Ecto neural progenitor cell (in vitro differentiated cells): ENCODE data around the gene RRBP1.
A peak's percentile ranks its signal among the peaks of the same experiment; 100 is the strongest.

ENCODE experiments used
- DNase-seq: peaks from one replicate; pipeline ENCODE4 v3.0.0-alpha.2; 2018; ENCODE audit warnings: low spot score

The RRBP1 gene

DNA sequence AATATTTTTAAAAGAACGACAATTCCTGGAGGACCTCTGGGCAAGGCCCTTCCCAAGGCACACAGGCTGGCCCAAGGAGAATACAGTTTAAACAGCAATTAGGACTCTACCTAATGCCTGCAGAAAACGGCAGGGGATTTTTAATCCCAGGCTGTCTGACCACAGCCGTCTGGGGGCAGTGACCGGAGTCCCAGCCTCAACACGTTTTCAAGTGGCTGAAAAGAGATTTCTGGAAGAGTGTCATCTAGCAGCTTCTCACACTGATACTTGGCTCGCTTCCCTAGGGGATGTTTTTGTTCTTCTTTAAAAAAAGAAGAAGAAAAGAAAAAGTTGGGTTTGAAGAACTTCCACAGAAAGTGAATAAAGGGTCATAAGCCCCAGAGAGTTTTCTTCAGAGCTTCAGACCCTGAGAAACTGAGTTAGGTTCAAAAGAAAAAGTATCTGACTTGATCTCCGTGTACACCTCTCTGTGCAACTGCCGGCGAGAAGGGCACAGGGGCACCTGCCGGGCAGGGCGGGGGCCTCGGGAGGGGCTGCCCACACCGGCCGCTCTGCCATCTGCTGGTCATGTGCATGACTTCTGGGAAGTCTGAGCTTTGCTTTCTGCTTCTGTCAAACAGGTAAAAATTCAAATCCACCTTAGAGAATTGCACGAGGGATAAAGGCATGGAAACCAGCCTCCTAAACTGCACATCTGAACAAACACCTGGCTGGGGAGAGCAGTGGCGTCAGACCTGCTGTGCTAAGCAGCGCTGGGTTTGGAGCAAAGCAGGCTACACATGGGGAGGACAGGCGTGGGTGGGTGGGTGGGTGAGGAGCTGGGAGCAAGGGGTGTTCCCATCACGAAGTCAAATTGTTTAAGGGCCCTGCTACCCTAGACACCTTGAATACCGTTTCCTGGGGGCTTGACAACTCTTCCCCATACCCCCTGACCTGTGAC is 33.0 kb downstream of the RRBP1 start:
- no peak for DNase-seq

DNA sequence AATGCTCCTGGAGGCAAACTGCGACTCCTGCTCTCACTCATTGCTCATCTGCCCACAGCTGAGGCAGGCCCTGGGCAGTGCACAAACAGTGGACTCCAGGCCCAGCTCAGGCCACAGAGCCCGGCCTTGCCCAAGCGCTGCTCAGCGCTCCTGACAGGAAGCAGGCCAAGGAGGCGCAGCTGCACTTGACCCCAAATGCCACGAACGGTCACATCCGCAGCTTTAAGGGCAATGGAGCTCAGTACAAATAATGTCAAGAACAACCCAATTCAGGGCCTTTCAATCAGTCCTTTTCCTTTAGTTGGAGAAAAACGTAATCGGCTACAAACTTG is 33.8 kb downstream of the RRBP1 start:
- DNase-seq, result no peak

DNA sequence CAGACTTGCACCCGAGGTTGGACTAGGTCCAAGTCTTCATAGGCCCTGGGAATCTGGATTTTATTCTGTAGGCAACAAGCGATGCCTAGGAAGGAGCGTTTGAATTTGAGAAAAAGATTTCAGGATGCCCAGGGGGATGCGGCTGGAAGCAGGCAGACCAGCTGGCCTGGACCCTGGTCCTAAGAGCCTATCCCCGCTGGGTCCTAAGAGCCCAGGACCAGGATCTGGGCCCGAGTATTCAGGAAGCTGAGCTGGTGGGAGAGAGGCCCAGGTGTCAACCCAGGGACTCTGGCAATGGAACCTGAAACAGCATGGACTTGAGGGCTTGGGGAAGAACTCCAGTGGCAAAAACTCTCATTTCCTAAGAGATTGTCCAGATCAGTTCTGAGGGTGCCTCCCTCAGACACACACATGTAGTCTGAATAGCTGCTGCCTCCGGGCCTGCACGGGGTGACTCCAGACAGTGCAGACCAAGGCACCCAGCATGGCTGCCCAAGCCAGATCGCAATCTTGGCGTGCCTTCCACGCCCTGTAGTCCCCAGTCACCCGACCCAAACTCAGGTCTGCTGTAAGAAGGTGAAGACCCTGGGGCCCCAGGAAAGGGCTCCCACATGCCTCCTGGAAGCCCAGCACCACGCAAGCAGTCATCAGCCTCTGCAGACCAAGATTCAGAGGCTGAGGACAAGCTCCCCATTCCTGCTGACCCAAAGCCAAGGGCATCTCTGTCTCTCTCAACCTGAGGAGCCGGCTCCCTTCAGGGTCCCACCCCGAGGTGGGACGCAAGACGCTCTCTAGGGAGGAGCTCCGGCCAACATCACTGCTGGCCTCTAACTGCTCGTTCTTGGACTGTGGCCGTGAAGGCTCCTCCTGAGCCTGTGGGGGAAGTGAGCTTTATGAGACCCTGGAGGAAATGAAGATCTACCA is 34.4 kb downstream of the RRBP1 start:
- no peak for DNase-seq

DNA sequence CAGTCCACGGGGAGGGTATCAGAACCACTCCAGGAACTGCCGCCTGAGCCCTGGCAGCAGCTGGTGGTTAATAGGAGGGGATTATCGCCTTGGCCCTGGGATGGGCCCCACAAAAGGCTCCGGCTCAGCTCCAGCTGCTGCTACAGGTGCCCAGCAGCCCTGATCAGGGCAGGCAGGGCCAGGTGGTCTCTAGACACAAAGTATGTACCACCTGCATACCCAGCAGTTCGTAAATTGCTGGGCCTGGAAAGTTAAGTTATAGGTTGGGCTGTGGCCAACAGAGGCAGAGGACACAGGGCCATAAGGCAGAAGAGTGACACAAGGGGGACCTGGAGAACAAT is 35.1 kb downstream of the RRBP1 start:
- no peak for DNase-seq

DNA sequence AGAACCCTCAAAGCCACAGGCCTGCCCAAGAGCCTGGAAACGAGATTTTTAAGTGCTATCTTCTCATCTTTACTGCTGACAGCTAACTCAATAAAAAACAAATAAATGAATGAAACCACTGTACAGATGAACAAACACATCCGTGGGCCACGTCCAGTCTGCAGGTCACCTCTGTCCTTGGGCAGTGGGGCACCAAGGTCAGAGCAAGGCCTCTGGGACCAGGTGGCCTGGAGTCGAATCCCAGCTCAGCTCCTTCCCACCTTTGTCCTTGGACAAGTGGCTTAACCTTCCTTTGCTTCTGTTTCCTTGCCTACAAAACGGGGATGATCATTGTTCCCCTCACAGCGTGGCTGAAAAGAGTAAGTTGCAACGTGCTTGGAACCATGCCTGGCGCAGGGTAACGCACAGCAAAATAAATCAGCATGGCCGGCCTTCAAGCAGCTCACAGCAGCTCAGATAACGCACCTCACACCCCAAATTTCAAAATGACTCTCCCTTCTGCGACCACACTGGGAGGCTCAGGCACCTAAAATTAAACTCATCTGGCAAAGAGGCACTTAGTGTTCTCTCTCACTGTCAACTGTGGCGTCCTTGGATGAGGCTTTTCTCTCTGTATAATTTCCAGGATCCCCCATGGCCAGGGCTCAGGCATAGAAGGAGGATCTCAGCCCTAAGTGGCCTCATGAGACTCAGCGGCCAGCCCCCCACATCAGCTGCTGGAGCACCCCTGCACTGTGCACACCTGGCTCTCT is 35.7 kb downstream of the RRBP1 start:
- no peak for DNase-seq

DNA sequence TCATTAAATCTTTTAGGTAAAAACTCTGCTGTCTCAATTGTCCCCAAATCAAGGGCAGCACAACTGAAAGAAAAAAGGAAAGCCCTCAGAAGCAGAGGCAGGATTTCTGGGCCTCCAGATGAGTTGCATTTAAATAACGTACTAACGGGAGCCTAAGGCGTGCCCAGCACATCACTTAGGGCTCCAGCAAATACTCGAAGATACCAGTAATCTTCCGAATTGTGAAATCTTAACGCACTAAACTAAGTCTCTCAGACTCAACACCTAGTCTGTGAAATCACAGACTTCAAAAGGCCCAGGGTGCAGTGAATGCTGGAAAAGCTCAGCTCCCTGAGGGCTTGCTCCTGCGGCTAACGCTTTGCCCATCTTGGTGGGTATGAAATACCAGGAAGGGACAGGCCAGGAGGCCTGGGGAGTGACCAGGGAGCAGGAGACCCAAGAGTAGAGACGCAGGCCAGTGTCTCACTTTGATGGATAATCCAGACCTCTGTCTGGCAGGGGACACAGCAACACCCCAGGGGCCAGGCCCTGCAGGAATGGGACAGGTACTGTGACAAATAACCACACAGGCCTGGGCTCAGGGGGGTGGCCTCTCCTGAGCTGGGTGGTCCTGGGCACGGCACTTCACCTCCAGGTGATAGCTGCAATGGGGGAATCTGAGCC is 36.4 kb downstream of the RRBP1 start:
- no peak for DNase-seq

DNA sequence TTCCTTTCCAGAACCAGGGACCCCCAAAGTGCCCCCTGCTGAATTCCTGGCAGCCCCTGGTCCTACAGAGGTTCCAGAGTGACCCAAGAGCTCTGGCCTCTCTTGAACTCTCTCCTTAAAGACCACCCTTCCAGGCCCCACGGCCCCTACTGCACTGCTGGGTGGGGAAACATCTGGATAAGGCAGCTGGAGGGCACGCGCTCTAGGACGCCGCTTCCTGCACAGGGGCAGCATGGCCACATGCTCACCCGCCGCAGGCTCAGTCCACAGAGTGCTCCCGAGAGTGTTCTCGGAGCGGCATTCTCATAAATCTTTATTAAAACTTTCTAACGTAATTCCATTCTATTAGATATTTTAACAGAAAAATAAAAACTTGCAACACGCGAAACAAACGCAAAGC is 37.0 kb downstream of the RRBP1 start:
- no peak for DNase-seq

DNA sequence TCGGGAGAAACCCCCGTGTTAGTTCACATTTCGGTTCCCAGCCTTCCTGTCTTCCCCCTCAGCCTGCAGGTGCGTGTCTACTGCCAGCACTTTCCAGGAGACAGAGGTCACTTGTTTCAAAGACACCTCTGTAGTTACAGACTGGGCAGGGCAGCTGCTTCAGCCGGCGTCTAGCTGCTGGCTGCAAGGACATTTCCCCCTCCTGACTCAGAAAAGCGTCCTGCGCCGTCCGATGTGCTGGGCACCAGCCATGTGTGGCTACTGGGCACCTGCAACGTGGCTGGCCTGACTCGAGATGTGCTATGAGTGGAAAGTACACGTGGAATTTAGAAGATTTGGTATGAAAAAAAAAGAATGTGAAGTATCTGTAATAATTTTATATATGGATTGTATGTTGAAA is 37.6 kb downstream of the RRBP1 start:
- DNase-seq, result no peak

DNA sequence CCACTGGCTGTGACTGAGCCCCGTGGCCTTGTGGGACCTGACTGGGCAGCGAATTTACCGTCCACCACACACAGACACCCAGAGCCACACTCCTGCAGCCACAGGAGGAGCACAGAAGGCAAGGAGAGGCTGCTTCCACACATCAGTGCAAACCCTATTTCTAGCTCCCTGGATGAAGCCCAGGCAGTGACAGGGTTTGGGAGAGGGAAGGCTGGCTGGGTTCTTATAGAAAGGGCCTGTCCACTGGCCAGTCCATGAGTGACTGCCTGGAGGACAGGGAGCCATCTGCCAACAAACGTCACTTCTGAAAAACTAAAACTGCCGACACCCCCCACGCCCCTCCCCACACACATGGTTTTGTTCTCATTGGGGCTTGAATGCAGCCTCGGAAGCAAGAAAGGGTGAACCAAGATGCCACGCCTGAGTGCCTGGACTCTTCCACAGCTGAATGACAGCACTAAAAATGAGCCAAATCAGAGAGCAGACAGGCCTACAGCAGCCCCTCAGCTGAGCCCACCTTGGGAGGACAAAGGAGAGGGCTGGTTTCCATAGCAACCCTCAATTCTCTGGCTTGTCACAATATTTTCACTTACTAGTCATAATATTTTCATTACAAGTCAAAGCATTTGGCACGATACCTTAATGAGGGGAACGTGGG is 38.4 kb downstream of the RRBP1 start:
- no peak for DNase-seq

DNA sequence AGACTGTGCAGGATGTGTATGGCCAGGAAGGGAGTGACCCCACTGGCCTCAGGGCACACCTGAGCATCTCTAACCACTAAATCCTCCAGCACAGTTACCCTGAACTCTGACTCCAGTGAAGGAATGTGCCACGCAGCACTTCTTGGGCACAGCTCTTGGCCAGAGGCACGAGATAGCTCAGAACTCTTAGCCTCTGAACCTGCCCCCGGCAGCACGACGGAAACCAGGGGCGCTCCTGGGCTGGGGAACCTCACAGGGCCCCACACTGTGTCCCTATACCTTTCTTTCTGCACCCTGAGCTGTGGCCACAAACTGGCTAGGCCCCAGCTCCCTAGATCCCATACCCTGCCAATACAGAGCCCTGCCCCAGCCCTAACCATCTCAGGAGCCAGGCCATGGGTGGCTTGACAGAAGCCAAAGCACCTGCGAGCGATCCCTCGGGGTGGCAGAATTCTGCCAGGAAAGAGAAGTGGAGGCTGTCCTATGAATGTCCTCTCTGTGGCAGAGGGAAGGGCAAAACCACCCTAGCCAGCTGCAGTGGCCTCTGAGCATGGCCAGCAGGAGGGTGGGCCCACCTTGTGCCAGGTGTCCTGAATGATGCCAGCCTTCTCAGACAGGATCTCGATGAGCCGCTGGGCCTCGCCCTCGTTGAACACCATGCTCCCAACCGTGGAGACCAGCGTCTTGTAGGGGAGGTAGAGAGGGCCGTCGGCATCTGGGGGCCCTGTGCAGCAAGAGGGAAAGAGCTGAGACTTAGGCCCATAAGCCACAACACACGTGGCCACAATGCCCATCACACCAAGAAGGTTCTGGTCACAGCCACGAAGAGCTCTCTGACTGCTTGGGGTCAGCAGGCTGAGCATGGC is 39.4 kb downstream of the RRBP1 start:
- no peak for DNase-seq

DNA sequence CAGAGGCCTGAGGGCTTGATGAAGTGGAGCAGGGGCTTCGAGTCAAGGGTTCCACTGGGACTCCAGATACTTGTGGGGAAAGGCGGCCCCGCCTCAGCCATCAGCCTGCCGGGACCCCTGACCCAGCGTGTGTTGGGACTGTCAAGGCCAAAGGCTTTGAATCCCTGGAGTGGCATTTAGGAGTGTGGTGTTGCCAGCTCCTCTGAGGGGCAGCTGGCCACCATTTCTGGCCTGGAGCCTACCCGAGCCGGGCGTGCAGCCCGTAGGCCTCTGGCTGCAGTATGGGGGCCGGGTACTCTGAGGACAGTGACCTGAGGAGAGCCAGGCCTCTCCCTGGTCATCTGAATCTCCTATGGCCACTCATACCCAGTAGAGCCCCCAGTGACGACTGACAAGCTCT is 40.0 kb downstream of the RRBP1 start:
- DNase-seq, result no peak

DNA sequence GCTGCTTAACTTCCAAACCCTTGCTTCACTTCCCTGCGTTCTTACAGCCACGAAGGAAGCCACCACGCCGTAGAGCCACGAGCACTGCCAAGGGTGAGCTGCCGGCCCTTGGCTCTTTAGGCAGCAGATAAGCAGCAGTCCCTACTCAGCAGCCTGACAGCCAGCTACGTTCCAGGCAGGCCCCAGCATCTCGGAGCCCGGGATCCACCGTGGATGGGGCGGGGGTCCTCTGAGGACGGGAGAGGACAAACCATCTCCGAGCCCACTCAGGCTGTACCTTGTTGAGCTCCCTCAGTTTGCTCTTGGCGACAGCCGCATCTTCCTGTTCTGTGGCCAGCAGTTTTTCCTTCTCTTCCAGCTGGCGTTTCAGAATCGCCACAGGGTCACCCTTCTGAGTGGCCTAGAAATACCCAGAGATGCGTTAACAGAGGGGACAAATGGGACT is 40.5 kb downstream of the RRBP1 start:
- no peak for DNase-seq

DNA sequence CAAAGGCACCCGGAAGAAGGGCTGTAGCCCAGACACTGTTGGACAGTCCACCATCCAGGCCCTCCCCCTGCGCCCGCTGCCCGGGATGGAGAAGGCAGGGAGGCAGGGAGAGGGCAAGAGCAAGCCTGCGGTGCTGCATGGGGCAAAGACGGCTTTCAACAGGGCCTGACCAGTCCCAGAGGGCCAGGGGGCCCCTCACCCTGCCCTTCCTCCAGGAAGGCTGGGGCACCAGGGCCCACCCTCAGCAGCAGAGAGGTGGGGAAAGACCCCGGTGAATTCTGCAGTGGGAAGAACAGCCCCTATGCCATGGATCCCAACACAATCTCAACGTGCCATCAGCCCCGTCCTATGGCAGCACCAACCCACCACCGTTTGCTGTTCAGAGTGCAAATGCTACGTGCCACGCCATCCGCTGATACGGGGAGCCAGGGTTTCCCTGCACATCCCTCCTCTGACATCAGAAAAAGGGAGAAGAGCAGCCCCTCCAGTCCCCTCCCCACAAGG is 41.1 kb downstream of the RRBP1 start:
- DNase-seq, result no peak

DNA sequence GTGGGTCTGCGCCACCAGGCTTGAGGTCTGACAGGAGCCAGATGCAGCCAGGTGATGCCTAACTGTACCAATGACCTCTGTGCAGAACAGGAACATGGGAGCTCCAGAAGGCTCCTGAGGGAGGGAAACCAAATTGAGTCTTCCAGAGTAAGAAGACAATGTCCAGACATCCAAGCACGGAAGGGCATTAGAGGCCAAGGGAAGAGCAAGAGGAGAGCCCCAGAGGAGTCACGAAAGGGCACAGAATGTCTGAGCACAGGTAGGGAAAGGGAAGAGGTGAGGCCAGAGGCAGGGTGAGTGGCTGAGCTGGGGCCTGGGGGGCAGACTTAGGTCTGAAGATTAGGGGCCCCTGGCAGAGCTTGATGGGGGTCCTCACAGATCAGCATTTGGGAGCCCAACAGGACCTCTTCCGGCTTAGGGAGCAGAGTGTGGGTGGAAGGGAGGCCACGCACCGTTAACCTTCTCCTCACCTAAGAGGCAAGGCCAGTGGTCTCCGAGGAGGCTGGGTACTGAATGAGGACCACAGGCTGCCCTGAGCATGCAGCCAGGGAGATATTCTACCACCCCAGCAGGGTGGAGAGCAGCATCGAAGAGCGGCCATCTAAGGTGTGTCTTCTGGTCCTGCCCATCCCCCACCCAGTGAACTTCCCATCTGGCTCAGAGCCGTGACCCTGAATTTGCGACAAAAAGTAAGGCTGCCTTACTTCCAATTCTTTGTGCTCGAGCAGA is 41.7 kb downstream of the RRBP1 start:
- DNase-seq, result no peak

DNA sequence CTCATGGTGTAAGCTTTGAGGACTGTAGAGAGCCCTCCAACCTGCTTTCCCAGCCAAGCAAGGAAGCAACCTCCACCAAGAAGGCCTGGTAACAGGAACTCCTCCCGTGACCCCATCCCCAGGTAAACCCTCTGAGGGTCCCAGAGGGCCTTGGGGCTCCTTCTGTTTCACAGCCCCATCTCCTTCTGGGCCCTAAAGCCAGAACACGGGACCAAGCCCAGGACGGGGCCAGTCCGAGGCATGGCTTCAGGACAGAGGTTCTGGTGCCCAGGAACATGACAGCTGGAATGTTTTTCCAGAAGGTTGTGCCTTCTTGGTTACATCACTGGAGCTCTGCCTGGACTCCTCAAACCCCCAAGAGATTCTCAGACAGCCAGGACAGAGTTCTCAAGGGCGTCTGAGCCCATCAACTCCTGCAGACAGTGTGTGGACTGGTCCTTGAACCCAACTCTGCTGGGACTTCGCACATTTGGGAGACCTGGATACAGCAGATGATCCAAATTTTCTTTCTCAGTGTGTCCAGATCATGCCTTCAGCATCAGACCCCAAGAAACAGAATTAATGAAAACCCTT is 43.1 kb downstream of the RRBP1 start:
- DNase-seq, result no peak

DNA sequence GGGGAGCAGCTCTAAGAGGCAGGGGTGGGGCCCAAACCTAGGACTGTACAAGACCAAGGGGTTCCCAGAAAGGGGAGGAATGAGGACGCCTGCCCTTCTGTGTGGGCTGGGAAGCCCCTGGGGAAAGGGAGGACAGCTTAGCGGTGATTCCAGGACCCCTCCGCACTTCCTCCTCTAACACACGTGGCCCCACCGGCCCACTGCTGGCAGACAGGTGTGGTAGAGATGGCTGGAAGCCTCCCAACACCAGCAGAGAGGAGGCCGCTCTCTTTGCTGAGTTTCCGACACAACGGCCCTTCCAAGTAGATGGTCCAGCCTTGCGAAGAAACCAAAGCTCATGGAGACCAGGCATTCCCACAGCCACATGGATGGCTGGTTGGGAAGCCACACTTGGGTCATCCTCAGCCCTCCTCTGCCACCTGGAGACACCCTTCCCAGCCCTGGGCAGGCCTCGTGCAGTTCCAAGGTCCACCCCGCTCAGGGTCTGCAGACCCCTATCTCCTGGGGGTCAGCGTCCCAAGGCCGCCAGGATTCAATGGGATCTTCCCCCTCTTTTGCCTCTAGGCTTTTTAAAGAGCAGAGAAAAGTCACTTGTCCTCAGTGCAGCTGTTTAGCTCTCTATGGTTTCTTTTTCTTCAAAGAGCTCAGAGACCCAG is 43.9 kb downstream of the RRBP1 start:
- no peak for DNase-seq

DNA sequence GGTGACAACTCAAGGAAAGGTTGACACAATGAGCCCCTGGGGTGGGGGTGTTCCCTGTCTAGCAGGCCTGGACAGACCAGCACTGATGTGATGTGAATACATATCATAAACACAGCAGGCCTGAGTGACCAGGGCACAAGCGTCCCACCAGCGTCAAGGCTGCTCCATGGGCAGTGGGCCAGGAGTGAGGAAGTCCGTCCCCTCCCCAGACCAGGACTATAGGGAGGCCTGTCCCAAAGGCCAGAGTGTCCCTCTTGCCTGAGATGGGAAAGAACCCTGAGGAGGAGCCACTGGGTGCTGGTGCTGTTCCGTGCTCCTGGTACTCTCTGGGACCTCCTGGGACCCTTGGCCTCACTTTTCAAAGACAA is 44.6 kb downstream of the RRBP1 start:
- no peak for DNase-seq

DNA sequence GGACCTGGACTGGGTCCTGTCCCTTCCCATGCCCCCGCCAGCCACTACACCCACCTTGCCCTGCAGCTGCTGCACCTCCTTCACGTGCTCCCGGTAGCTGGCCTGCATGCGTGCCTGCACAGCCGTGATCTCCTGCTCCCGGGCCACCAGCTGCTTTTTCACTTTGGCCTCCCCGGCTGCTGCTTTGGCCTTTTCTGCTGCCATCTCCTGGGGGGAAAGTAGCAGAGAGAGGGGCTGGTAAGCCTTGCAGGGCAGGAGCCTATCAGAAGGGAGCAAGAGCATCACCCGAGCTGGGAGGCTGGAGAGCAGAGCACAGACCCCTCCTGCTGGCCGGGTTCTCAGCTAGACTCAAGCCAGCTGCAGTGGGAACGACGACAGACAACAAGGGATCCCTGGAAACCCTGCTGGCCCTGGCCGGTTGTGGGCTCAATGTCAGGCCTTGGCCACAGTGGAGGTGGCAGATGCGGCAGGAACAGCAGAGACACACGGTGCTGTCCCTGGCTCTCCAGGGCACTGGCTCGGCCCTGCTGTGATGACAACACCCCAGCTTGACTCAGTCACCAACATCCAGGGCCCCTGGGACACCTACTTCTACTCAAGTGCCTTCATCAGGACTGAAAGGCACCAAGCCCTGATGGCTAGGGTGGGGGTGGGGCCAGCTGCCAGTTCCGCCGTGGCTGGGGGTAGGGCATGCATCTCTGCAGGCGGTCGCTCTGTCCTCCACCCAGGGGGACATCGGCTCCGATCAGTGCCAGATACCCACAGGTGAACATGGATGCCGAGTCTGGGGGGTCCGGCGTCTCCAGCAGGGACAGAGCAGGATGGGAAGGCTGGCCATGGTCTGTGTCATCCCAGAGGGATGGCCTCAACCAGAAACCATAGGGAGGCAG is 45.3 kb downstream of the RRBP1 start:
- peak; percentile 87 for DNase-seq
